GM19238 (cell line): Measurements from ENCODE around the gene GRID1.

Experiments
- DNase-seq: peaks from one replicate; pipeline ENCODE4 v3.0.0; 2011; ENCODE audit warnings: low spot score; ENCODE audit not compliant: insufficient read length

The GRID1 gene

GRCh38 chr10:85667638-85668233 is 698.9 kb downstream of the GRID1 start:
- DNase-seq: no peak

GRCh38 chr10:85666987-85667386 is 699.6 kb downstream of the GRID1 start:
- DNase-seq: no peak

GRCh38 chr10:85666102-85666501 is 700.5 kb downstream of the GRID1 start:
- no peak for DNase-seq

- no peak for DNase-seq
These were observed 700.9 kb downstream of the GRID1 start for GRCh38 chr10:85665681-85666080.

- DNase-seq: no peak
These were observed 701.5 kb downstream of the GRID1 start for GRCh38 chr10:85665078-85665477.

GRCh38 chr10:85661123-85661522 is 705.5 kb downstream of the GRID1 start:
- DNase-seq: no peak

GRCh38 chr10:85659331-85659730 is 707.3 kb downstream of the GRID1 start:
- DNase-seq: no peak

GRCh38 chr10:85658518-85658917 is 708.1 kb downstream of the GRID1 start:
- no peak for DNase-seq

- DNase-seq: no peak
These were observed 709.0 kb downstream of the GRID1 start for GRCh38 chr10:85657476-85658113.

- DNase-seq: no peak
These were observed 711.2 kb downstream of the GRID1 start for GRCh38 chr10:85655411-85655810.

GRCh38 chr10:85651497-85651882 is 715.1 kb downstream of the GRID1 start:
- DNase-seq: no peak

GRCh38 chr10:85650791-85651496 is 715.7 kb downstream of the GRID1 start:
- no peak for DNase-seq

GRCh38 chr10:85649461-85649860 is 717.1 kb downstream of the GRID1 start:
- no peak for DNase-seq

GRCh38 chr10:85648279-85648754 is 718.3 kb downstream of the GRID1 start:
- DNase-seq: no peak

GRCh38 chr10:85647741-85648140 is 718.9 kb downstream of the GRID1 start:
- no peak for DNase-seq

- DNase-seq: no peak
These were observed 720.5 kb downstream of the GRID1 start for GRCh38 chr10:85645926-85646711.

- no peak for DNase-seq
These were observed 721.5 kb downstream of the GRID1 start for GRCh38 chr10:85645053-85645452.

- no peak for DNase-seq
These were observed 722.6 kb downstream of the GRID1 start for GRCh38 chr10:85643845-85644525.

GRCh38 chr10:85643171-85643844 is 723.3 kb downstream of the GRID1 start:
- DNase-seq: no peak

- no peak for DNase-seq
These were observed 724.0 kb downstream of the GRID1 start for GRCh38 chr10:85642421-85643170.
